HG03571 (cell line): ENCODE results near the gene ISM1.
A peak's percentile ranks its signal among the peaks of the same experiment; 100 is the strongest.
"Not testable (repeated sequence)": the region's sequence is repeated elsewhere in the genome, so short reads cannot be mapped to it uniquely, and the experiment has no call there.

ENCODE experiments used
- ATAC-seq: cut with Tn5 transposase; IDR thresholded peaks from one replicate; pipeline ENCODE4 v1.9.1; 2021; ENCODE audit not compliant: unreplicated experiment

ISM1 gene

GRCh38 chr20:13221313-13221672 is 219 bp downstream of the ISM1 start:
- ATAC-seq: peak; percentile 38

- peak; percentile 94 for ATAC-seq
These were observed 722 bp downstream of the ISM1 start for GRCh38 chr20:13221673-13222318.

- no peak for ATAC-seq
These were observed 1.2 kb downstream of the ISM1 start for GRCh38 chr20:13222319-13222716.

DNA sequence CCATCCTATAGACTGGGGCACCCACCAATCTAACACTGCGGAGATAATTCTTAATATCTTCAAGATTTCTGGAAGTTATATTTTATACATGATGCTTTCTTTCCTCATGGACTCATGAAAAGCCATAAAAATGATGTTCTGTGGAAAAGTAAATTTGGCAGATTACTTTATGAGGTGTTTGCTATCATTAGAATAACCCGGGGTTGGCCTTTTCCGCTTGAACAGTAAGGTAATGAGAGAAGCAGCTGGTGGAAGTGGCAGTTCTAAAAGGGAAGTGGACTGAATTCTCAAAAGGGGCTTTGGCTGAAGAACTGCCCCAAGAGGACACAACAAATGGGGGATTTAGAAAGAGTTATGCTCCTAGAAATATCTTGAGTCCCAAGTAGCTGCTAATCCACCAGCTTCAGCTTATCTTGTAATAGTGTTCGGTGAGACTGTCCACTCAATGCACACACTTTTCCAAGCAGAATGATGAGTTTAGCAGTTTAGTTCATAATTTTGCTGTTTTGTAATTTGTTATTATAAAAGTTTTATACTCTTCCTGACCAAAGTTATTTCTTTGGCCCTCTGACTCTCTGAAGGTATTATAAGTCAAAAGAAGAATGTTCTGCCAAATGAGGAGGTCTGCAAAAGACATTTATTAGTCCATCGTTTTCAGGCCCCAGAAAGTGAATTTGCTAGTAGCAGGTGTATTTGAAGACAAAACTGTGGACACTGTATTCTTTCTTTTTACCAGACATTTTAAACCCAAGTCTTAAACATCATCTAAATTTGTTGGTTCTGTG is 2.9 kb downstream of the ISM1 start:
- no peak for ATAC-seq

- ATAC-seq: no peak
These were observed 5.3 kb downstream of the ISM1 start for GRCh38 chr20:13226367-13226766.

DNA sequence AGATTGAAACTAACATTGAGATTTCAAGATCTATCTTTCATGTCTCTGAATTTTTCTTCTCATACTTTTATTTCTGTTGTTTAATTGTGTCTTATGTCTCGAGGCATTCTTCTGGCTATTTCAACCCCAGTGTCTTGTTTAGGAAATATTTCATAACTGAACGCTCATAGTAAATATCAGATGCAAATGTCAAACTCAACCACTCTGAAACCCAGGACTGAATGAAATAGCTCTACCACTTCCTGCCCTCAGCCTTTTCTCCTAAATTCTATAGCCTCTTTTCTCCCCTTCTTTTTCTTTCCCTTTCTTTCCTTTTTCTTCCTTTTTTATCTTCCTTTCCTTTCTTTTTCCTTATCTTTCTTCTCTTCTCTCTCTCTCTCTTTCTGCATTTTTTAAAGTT is 7.7 kb downstream of the ISM1 start:
- no peak for ATAC-seq

- no peak for ATAC-seq
These were observed 8.5 kb downstream of the ISM1 start for GRCh38 chr20:13229538-13229937.

DNA sequence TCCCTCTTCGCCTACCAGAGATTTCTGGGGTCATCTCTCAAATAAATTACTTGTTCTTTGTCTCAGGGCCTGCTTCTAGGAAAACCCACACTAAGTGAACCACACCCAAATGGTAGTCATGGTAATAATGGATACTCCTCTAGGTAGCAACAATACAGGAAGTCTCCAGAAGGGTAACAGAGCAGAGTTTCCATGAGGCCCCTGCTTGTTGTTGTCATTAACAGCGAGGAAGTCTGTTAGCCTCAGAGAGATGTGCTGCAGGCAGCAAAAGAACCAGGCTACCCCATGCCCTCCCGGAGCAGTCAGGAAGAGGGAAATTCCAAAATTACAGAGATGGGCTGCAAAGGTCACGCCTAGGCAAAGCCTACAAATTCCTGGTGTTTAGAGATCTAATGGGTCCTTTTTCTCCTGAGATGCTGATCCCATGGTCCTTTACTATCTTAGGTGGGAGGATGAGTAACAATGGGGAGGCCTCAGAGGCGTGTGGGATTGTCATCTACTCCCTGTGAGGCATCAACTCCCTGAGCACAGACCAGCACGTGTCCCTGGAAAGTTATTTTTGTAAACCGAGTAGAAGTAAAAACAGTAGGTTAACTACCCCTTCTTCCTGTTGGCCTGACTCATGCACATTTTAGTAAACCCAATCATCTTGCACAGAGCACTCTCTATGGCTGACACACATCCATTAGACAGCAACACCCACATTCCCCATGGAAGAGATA is 10.1 kb downstream of the ISM1 start:
- ATAC-seq: no peak

GRCh38 chr20:13232999-13233398 is 11.9 kb downstream of the ISM1 start:
- ATAC-seq: no peak

DNA sequence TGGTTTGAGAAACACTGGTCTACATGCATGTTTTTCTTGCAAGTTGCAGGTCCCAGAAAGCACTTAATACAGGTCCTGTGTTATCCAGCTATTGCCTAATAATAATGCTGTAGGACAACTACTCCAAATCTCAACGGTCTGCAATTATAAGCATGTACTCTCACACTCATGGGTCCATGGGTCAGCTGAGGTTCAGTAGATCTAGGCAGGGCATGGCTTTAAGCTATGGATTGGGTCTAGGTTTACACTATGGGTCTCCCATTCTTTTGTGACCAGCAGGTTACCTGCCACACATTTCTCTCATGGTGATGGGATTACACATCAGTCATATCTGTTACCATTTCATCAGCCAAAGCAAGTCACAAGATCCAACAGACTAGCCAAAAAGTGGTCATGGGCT is 13.9 kb downstream of the ISM1 start:
- no peak for ATAC-seq

DNA sequence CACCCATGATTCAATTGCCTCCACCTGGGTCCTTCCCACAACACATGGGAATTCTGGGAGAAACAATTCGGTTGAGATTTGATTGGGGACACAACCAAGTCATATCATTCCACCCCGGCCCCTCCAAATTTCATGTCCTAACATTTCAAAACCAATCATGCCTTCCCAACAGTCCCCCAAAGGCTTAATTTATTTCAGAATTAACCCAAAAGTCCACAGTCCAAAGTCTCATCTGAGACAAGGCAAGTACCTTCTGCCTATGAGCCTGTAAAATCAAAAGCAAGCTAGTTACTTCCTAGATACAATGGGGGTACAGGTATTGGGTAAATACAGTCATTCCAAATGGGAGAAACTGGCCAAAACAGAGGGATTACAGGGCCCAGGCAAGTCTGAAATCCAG is 15.3 kb downstream of the ISM1 start:
- ATAC-seq: not testable (repeated sequence)

DNA sequence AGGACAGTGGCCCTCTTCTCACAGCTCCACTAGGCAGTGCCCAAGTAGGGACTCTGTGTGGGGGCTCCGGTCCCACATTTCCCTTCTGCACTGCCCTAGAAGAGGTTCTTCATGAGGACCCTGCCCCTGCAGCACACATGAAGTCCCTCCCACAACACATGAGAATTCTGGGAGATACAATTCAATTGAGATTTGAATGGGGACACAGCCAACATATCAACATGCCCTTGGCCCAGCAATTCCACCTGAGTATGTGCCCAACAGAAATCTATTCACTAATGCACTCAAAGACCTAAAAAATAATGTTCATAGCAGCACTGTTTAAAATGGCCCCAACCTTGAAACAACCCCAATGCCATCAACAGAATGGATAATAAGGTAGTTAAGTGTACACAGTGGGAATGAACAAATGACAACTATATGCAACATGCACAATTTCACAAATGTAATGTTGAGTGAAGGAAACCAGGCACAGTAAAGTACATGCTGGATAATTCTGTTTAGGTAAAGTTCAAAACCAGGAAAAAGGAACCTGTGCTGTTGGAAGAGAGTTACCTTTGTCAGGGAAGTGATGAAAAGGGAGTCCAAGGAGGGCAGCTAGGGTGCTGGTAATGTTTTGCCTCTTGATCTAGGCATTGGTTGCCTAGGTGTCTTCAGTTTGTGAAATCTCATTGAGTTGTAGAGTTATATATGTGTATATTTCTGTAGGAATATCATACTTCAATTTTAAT is 16.1 kb downstream of the ISM1 start:
- no peak for ATAC-seq

DNA sequence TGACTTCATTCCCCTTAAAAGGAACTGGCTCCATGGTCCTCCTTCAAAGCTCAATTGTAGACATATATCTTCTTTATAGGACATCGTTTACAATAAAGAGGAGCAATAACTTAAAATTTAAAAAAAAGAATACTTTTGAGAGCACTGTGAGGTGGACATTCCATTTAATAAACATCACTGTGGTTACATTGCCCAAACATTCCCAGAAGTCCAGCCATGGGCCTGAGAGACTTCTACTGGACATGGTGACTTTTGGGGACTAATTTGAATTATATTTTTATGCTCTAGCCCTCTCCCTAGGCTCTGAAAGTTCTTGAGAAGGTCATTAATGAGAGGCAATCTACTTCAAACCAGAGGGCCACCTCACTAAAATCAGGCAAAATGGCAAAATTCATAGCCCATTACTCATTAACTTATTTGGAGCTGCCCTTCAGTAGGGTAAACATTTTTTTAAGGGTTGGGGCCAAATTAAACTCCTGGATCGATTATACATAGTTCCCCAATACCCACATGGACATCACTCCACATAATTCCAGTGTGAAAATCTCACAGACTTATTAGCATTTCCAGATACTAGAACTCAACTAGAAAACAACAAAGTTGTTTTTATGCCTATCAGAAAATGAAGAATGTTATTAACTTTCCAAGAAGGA is 17.1 kb downstream of the ISM1 start:
- ATAC-seq: no peak

DNA sequence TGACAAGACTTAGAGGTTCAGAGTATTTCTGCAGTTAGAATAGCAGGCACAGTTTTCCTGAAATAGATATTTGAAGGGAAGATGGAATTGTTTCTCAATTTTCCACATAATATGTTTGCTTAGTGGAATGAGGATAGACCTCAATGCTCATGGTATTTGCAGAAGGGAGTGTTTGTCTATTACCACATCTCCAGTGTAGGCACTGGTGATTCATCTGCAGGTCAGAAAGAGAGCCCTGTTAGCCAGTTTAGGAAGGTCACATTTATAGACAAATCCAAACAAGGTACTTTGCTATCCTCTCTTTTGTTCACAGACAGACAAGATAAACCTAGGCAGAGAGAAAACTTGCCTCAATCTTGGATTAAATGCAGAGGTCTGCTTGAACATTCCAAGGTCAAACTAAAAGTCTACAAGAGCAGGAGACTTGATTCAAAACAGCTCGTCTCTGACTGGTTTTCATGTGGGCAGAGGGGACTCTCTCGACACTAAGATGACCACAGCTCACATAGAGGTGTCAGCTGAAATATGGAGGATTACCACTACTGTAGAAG is 22.8 kb downstream of the ISM1 start:
- ATAC-seq: no peak

DNA sequence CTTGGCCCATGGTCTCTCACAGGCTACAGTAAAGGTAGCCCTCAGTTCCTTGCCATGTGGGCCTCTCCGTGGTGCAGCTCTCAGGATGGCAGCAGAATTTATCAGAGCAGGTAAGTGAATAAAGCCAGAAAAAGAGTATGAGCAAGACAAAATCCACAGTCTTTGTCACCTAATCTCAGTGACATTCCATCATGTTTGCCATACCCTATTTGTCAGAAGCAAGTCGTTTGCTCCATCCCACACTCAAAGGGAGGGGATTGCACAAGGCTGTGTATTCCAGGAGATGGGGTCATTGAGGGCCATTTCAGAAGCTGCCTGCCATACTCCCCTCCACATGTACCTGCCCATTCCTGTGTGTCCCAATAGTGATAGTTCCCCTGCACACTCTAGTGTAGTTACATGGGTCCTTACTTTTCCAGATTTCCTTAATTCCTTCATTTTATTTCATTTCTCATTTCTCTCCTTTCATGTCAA is 24.2 kb downstream of the ISM1 start:
- no peak for ATAC-seq

- no peak for ATAC-seq
These were observed 28.2 kb downstream of the ISM1 start for GRCh38 chr20:13249118-13249797.

DNA sequence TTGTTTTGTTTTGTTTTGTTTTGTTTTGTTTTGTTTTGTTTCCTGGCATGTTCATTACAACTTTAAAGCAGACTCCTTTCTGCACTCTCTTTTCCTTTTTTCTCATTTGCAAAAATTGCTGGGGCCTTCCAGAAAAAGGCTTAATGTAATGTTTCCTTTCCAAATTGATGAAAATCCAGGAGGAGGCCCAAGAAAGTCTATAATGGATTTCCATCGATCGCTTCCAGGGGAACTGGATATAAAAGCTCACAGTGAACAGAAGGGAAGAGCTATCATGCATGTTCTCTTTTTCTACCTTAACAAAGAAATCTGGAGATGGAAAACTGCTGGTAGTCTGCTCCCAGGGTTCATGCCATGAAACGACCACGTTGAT is 28.7 kb downstream of the ISM1 start:
- no peak for ATAC-seq

GRCh38 chr20:13250251-13250650 is 29.2 kb downstream of the ISM1 start:
- ATAC-seq: no peak

DNA sequence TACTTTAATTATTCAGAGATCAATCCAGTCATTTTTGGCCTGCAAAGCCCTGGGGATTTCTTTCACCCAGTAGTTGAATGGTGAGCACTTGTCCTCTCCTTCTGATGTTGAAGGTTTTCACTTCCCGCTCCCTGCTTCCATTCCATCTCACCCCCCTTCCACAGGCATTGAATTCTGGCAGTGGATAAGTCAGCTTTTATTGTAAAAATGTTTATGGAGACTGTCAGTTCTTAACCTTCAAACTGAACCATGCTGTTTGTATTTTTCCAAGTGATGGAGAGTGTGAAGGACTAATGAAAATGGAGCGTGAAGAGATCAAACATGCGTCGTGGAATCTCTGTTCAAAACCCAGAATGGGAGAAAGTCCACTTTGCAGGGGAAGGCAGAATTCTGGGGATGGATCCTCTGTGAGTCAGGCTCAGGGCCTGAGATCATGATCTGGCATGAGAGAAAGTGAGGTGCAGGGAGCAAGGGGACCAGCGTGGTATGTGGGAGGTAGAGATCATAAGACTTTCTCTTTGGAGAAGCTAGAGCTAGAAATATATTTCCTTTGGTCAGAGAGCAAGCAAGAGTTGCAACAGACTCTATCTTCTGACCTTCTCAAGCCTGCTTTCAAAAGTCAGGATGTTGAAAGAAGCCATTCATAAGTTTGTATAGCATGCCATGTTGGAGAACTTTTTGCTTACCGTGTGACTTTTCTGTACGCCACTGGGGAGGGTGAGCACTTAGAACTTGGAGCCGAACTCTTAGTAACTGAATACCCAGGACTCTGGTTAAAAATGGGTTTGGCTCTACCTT is 30.2 kb downstream of the ISM1 start:
- no peak for ATAC-seq
